Iris pigment epithelial cell (primary cell): Measurements from ENCODE around the gene CDH23.
A peak's percentile ranks its signal among the peaks of the same experiment; 100 is the strongest.

Source experiments
- DNase-seq: peaks from one replicate; pipeline ENCODE4 v3.0.0-alpha.2; 2011; ENCODE audit warnings: low read depth

Gene CDH23

DNA sequence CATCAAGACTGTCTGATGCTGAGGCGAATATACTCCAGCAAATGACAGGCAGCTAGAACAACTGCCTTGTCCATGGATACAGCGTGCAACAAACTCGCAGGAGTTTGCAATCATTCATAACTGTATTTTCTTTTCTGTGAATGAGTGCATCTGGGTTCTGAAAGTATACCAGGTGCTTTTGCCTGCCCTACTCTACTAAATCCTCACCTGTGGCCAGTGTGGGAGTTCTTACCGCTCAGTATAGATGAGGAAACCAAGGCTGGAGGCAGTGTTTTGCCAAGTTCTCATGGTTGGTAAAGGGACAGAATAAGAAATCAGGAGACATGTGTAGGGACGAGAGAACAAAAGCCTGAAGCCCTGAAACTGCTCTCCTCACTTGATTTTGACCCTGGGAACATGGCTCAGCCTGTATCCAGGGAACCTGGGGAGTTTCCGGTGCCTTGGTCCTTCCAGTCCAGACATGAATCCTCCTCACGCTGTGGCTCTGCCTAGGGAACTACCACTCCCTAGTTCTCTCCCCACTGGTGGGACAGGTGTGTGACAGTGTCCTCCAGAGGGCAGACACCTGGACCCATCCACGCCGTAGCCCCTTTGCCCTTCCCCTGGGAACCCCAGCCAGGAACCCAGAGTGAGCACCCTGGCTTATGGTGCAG is 142.0 kb downstream of the CDH23 start:
- no peak for DNase-seq

DNA sequence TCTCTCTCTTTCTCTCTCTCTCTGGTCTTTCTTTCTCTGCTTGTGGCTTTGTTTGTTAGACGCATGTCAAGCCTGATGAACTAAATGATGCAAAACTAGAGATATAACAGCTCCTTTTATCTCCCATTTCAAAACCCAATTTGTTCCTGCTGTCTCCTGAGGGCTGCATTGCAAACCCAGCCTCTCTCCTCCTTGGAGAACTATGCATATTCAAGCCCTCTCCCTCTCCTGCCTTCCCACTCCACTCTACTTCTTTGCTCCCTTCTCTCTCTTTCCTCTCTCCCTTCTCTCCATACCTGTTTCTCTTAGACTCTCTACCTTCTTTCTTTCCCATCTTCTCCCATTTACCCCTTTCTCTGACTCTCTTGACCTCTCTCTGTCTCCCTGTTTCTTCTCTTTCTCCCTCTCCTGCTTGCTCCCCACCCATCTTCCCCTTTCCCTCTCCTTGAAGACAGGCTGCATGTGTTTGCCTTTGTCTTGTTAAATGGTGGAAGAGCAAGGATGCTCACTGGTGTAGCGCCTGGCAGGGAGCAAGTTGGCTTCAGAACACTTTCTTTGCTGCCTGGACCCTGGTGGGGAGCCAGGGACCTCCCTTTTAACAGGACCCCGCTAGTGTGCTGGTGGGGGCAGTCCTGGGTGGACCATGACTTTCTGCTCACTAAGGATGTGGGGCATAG is 142.9 kb downstream of the CDH23 start:
- DNase-seq = no peak

DNA sequence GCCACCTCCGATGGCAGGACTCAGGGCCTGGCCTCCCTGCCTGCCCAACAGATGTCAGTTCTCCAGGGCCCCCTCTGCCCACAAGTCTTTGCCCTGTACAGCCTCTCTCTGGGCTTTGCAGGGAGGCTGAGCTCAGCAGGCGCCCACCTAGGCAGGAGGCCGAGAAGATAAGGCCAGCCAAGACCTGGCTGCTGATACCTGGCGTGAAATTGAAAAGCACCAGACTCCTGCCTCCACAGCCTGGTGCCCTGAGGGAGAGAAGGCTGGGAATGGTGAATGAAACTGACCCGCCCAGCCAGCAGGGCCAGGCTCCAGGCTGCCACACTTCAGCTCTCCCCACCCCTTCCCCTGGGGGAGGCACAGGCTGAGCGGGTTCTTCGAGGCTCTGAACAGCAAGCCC is 145.8 kb downstream of the CDH23 start:
- DNase-seq = no peak

DNA sequence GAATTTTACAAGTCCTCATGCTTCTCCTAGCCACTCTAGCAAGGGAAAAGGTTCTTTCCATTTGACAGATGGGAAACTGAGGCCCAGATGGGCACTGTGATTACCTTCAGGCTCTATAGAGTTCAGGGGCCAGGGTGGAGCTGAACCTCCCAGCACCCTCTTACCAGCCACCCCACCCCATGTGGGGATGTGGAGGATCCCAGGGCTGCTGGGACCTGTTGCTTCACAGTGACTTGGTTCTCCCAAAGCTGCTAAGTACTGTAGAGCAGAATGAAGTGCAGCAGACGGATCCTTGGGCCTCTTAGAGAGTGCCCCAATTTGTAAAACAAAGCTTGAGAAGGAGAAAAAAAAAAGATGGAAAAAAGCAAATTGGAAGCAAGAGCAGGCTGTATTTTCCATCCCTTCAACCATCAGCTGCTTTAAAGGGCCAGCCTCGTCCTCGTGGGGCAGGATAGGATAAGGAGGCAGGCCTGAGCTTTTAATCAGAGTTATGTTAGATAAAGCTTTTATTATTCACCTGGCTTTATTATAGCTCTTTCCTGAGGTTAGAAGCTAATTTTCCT is 147.0 kb downstream of the CDH23 start:
- DNase-seq = no peak

- DNase-seq = no peak
Measured at GRCh38 chr10:71545001-71545400, 148.3 kb downstream of the CDH23 start.

DNA sequence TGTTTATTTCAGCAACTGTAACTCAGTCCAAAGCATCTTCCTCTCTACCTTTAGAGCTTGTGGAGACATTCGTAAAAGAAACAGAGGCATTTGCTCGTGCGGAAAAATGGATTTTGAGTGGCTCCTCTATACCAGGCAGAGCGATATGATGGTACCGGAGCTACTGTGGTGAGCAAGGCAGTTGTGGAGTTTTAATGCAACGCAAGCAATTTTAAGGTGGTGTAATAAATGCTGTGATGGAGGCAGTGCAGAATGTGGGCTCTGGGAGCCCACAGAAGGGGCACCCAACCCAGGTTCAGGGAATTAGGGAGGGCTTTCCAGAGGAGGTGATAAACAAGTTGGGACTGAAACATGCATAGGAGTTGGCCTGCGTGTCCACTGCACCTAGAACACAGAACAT is 149.5 kb downstream of the CDH23 start:
- no peak for DNase-seq

- no peak for DNase-seq
Measured at GRCh38 chr10:71547312-71547711, 150.6 kb downstream of the CDH23 start.

- DNase-seq = peak; percentile 60
Measured at GRCh38 chr10:71547876-71548846, 151.4 kb downstream of the CDH23 start.

- DNase-seq = no peak
Measured at GRCh38 chr10:71549766-71550533, 153.2 kb downstream of the CDH23 start.

- DNase-seq = no peak
Measured at GRCh38 chr10:71550628-71551027, 153.9 kb downstream of the CDH23 start.

DNA sequence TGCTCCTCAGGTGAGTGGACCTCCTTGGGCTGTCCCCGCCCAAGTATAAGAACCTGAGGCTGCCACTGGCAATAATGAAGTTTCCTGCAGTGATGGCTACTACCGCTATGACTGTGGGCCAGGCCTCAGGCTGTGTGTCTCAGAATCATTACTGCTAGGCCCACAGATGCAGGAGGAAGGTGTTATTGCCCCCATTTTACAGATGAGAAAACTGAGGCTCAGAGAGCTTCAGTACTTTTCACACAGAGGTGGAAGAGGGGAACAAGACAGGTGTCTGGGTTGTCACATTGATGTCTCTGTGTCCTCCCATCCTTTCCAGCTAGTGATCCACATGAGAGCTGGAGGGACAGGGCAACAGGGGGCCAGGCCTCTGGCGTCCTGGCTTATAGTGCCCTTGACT is 155.2 kb downstream of the CDH23 start:
- DNase-seq = no peak

DNA sequence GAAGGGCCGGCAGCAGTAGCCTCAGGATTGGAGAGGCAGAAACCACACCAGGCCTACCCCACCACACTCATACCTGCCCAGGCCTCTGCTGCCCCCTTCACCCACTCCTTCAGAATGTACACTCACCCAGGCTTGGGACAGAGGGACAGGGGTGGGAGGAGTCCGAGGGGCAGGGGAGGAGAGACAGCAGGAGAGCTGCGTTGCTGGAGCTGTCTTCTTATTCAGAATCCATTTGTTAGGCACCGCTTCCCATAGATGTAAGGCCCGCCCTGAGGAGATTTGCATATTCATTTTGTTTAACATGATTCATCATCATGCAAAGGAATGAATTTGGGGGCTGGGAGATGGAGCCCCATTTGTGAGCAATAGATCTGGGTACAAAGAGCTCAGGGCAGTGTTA is 156.7 kb downstream of the CDH23 start:
- DNase-seq = no peak

- DNase-seq = no peak
Measured at GRCh38 chr10:71554671-71555070, 158.0 kb downstream of the CDH23 start.

DNA sequence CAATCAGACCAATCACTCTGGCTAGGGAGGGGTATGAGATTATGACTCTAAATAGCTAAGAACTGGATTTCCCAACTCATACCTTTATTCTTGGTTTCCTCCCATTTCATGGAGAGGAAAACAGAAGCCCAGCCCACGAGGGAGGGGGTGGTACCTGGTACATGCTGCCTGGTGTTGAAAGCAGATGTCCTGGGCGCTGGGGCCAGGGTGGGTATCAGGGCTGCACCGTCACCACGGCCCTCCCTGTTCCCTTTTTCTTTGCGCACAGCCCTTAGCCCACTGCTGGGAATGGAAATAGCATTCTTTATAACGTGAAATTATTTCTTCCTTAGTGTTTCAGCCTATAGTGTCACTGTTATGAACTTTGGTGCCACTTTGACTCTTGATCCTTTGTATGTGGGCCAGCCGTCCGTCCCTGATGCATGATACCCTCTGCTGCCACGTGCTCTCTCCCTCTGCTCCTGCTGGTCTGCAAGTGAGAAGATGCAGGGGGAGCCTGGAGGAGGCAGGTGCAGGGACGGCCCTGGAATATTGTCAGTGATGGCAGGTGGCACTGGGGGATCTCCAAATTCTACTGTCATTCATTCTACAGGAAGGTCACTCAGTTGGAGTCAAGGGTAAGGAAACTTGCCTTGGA is 158.5 kb downstream of the CDH23 start:
- DNase-seq = no peak

DNA sequence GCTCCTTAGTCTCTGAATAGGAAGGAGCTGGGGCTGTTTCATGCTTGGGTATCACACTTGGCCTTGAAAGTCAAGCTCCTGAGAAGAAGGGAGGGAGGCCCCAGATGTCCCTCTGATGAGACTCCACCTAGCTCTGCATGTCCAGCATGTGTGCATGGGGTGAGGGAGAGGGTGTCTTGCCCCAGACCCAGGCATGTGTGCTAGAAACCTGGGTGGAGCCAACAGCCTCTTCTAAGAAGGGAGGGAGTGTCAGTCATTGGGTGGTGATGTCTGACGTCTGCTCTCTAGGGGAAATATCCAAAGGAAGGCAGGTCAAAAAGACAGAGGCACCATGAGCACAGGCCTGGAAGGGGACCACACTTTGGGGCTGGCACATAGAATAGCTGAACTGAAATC is 159.0 kb downstream of the CDH23 start:
- no peak for DNase-seq

DNA sequence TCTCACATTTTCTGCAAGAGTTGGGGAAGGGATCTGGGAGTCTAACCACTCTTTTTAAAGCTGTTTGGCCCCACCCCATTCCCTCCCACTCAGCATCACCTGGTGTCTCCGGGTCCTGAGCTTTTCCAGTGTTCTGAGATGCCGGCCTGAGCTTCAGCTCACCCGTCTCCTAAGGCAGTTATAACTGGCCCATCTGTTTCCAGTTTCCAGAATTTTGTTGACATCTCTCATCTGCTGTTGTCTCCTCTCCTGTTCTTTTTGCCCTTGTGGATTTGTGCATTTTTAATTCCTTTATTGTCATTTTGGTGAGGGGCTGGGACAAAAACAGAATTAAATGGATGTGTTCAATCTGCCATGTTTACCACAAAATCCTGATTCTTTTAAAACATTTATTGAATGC is 162.3 kb downstream of the CDH23 start:
- no peak for DNase-seq

DNA sequence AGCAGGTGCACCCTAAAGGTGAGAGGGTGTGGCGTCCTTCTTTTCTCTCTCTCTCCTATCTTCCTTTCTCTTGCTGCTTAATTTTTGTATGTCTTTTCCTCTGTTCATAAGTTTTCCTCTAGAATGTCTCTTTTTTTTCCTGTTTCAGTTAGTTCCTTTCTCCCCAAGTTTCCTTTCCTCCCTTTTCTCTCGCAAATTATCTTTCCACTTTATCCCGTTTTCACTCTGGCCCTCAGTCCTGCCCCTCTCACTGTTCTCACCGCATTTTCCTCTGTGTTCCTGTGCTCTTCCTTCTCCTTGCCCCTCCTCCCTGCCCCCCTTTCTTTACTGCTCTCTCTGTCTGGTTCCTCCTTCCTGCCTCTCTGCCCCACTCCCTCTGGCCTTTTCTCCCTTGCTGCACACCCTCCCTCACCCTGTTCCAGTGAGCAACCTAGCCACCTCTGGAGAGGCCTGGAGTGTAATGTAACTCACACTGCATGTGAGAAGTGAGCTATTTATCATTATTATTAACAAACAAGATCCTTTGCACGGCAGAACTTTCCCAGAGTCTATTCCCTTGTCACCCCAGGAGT is 164.4 kb downstream of the CDH23 start:
- DNase-seq = no peak

- no peak for DNase-seq
Measured at GRCh38 chr10:71562181-71562580, 165.5 kb downstream of the CDH23 start.

- DNase-seq = no peak
Measured at GRCh38 chr10:71562904-71563303, 166.2 kb downstream of the CDH23 start.

GRCh38 chr10:71564194-71564820 is 167.6 kb downstream of the CDH23 start:
- DNase-seq = no peak
